Stimulated activated CD4-positive, alpha-beta T cell treated with anti-CD3 and anti-CD28 coated beads, Interleukin-2, amount 100 ng/mL, for 24 hours (primary cell): Measurements from ENCODE around the gene ACSF2.

Experiments used
- DNase-seq, 2 donors: peaks; one replicate each; pipeline ENCODE4 v3.0.0-alpha.2; 2020

Gene ACSF2

DNA sequence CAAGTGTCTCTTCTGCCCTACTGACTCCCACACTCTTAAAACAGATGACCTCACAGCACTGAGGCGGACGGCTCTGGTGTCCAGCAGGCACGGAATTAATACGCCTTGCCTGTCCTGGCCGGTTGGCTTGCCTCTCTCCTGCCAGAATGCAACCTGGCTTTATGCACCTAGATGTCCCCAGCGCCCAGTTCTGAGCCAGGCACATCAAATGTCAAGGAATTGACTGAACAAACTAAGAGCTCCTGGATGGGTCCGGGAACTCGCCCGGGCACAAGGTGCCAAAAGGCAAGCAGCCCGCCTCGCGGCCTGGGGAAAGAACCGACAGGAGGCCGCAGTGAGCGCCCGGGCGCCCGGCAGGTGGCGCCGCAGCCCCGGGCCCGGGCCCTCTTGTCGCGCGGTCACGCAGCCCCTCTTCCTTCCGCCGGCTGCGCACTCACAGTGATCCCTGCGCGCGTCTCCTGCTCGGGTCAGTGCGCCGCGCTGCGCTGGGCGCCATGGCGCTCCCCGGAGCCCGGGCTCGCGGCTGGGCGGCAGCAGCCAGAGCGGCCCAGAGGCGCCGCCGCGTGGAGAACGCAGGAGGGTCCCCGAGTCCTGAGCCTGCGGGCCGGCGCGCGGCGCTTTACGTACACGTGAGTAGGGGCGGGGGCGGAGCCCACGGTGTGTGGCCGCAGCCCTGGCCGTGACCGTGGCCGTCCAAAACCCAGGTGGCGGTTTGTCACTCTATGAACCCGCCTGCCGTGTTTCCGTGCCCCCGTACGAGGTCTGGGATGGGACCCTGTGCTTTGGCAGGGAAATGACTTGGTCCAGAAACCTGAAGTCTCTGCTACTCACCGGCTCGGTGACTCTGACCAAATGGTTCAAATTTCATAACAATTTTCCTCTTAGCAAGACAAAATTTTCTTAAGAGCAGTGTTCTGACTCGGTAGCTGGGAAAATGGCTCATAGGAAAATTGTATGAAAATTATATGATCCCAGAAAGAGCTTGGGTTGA lies 52.7 kb downstream of the ACSF2 start, which contains the start of gene RSAD1:
Gene RSAD1 (plus strand): TSS at position 470 of the 991 bp plus-strand sequence. CDS start 25 bp downstream, at position 495.
- peak; percentile 86 to 87 for DNase-seq

DNA sequence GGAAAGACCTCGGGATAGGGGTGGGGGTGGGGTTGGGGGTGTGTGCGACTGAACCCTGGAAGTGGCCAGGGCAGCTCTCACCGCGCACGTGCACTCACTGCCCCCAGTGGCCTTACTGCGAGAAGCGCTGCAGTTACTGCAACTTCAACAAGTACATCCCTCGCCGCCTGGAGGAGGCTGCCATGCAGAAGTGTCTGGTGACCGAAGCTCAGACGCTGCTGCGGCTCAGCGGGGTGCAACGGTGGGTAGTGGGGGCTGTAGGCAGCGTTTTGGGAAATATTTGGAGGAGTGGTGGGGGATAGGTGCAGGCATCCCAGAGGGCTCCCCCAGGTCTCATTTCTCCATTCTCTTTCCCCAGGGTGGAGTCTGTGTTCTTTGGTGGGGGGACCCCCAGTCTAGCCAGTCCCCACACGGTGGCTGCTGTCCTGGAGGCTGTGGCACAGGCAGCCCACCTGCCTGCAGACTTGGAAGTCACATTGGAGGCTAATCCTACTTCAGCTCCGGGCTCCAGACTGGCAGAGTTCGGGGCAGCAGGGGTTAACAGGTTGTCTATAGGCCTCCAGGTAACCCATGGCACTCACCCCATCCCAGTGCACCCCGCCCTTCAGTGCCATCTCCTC lies 53.6 kb downstream of the ACSF2 start:
- DNase-seq, result peak; percentile 72 to 75

GRCh38 chr17:50480142-50480764 lies 54.2 kb downstream of the ACSF2 start:
- no peak for DNase-seq

- DNase-seq, result no peak
Observed at GRCh38 chr17:50480854-50481490, 55.0 kb downstream of the ACSF2 start.

GRCh38 chr17:50481648-50482047 lies 55.6 kb downstream of the ACSF2 start:
- no peak for DNase-seq

- DNase-seq, result no peak
Observed at GRCh38 chr17:50482110-50482509, 56.1 kb downstream of the ACSF2 start.

DNA sequence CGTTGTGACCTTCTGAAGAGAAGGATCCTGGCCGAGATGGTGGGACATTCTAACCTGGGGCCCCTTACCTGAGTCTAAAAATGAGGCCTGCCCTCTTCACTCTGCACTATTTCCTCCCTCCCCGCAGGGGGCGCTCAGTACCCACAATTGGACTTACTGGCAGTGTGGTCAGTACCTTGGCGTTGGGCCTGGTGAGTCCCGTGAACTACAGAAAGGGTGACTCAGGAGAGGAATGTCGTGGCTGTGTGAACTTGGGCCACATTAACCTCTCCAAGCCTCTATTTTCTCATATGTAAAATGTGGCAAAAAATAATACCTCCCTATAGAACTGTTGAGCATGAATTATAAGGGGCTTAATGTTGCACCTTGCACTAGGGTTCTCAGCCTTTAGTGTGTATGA lies 56.5 kb downstream of the ACSF2 start:
- peak; percentile 82 to 83 for DNase-seq

DNA sequence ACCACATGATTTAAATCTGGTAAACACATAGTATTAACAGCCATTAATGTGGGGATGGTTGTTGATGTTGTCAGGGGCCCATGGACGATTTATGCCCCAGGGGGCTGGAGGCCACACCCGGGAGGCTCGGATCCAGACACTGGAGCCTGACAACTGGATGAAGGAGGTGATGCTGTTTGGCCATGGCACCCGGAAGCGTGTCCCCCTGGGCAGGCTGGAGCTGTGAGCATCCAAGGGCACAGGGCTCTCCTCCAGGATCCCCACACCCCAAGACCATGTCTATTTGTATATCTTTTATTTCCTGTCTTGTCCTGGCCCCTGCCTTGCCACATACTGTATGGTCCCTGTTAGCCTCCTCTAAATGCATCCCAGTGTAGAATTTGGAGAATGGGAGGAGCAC lies 57.2 kb downstream of the ACSF2 start:
- no peak for DNase-seq

- DNase-seq, result no peak
Observed at GRCh38 chr17:50484386-50485155, 58.6 kb downstream of the ACSF2 start.

GRCh38 chr17:50487213-50488096 lies 61.4 kb downstream of the ACSF2 start:
- DNase-seq, result no peak

DNA sequence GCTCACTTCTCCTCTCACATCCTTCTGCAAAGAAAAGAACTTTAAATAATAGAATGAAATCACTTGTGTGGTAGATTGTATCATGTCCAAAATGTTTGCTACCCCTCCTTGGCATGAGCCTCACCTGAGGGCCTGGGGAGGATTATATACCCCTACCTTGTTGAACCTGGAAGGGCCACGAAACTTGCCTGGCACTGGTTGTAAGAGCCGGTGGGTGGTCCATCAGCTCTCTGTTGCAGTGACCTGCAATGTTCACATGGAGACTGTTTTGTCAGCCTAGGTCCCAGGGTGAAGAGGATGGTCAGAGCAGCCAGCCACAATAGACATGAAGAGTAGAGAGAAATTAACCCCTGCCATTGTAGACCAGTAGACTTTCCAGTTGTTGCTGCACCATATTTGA lies 62.9 kb downstream of the ACSF2 start:
- DNase-seq, result no peak

- no peak for DNase-seq
Observed at GRCh38 chr17:50491505-50491904, 65.5 kb downstream of the ACSF2 start.

DNA sequence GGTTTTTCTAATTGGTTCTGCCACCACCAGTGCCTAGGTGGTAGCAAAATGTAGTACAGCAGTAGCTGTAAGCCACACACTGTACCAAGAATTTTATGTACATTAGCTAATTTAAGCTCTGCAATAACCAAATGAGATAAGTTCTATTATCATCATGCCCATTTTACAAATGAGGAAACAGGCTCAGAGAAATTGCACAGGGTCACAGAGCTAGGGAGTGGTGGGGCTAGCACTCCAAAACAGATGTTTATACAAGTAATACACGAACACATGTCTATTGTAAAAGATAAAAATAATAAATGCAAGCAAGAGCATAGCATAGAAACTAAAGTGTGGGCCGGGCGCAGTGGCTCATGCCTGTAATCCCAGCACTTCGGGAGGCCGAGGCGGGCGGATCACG lies 66.2 kb downstream of the ACSF2 start:
- no peak for DNase-seq

DNA sequence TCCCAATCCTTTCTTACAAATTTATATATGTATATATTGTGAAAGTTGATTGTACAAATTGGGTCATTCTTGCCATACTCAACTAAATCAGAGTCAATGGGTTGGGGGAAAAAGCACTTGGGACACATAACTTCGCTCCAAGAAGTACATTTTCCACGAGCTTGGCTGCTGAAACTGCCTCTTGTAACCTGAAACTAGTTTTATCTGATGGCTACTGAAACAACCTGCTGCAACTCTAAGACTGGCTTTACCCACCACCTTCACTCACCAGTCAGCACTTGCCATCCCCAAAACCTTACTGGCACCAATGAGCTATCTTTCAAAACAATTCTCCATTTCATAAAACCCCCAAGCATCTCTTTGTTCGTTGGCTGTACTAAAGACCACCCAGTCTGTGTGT lies 67.7 kb downstream of the ACSF2 start:
- no peak for DNase-seq

- DNase-seq, result no peak
Observed at GRCh38 chr17:50495217-50495823, 69.3 kb downstream of the ACSF2 start.

DNA sequence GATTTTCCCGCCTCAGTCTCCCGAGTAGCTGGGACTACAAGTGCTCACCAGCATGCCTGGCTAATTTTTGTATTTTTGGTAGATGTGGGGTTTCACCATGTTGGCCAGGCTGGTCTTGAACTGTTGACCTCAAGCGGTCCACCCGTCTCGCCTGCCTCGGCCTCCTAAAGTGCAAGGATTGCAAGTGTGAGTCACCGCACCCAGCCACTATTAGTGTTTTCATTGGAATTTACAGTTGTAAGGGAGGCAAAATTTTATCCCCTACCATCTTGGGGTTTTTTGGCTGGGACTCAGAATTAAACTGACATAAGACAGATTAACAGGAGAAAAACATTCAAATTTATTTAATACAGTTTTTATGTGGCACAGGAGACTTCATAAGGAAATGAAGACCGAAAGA lies 69.9 kb downstream of the ACSF2 start:
- no peak for DNase-seq

DNA sequence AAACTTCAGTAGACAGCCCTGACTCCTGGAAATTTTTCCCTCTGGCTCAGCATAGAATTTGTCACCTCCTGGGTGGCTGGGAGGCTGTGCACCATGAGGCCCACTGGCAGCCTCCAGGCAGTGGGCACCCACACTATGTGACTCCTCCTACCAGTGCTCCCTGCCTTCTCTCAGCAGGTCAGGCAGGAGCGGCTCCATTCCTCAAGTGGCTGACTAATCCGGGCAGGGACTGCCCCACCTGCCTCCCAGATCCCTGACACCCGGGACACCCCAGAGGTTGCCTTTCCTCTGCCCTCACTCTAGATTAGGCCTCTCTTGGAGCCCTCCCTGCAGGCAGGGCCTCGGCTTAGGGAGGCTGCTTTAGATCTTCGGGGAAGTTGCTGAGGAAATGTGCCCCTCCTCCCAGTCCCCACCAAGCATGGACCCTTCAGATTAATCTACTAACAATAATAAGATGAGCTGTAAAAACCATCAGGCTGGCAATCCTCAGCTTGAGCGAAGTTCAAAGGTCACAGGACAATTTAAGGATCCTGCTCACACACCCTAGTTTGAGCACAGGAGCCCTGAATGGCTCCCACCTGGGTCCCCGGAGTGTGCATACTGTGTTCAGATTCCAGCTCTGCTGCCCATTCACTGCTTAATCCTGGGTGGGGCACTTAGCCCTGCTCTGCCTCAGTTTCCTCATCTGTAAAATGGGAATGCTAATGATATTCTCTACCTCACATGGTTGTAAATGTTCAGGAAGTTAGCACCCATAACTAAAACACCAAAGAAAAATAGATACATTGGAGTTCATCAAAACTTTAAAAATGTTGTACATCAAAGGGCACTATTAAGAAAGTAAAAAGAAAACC lies 72.2 kb downstream of the ACSF2 start:
- no peak for DNase-seq

DNA sequence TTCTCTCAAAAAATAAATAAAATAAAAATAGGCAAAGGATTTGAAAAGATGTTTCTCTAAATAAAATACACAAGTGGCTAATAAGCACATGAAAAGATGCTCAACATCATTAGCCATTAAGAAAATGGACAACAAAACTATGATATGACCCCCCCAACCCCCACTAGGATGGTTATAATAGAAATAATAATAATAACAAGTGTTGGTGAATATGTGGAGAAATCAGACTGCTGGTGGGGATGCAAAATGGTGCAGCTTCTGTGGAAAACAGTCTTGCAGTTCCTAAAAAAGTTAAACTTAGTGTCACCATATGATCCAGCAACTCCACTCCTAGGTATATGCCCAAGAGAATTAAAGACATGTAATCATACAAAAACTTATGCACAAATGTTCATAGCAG lies 73.3 kb downstream of the ACSF2 start:
- DNase-seq, result no peak

DNA sequence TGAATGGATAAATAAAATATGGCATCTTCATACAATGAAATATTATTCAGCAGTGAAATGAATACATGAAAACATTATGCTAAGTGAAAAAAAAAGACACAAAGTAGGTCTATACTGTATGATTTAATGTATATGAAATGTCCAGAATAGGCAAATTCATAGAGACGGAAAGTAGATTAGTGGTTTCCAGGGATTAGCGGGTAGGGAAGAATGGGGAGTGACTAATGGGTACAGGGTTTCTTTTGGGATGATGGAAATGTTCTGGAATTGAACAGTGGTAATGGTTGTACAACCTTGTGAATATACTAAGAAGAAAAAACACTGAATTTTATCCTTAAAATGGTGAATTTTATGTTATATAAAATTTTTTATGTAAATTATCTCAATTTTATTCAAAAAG lies 73.7 kb downstream of the ACSF2 start:
- no peak for DNase-seq

DNA sequence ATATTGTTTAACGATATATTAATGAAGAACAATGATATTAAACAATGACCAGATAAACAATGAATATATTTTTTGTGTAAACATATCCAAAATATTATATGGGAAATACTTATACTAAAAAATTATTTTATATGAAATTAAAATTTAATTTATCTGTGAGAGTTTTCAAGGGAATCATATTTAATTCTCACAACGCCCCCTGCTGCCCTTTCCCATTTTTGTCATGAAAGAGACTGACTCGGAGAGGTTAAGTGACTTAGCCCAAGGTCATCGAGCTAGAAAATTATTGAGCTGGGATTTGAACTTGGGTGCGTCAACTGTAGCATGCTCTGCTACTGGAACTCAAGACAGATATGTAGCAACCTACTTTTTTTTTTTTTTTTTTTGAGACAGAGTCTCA lies 75.0 kb downstream of the ACSF2 start:
- peak; percentile 44 to 48 for DNase-seq
